NCI-H128 (cell line): ENCODE data around the gene ROBO2.

ENCODE experiments used
- DNase-seq: peaks from one replicate; lab custom pipeline; 2025; ENCODE audit not compliant: unreplicated experiment; lab: John Stamatoyannopoulos, UW

Gene ROBO2

DNA sequence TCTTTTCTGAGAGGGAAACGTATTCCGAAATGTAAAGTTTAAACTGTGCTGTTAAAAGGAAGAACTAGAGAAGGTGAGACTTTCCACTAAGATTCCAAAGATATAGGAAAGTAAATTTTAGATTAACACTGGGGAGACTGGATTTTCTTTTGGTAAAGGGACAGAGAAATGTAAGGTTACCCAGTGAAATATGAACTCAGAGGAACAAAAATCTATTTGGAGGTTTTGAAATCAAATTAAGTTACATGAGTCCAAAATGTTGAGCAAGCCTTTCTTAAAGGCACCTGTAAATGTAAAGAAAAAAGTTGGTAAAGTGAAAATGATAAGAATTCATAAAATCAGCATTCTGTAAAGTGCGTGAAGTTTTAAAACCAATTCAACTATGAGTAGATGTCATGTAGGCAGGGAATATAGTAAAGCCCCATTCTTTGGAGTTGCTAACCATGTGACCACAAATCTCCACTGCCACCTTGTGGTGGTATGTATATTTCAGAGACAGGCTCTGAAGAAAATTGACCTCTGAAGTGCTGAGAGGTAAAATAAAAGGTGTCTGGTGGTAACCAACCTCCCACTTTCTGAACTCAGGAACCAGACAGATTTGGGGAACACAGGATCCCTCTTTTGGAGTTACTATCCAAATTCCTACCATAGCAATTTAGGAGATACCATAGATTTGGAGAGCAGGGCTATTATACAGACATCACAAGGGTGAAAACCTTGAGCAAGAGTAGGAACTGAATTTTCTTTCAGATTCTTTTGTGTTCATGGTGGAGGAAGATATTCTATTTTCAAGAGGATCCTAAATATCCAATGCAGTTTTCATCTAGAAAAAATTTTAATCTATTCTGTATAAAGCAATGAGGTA is 215.3 kb downstream of the ROBO2 start:
- peak; percentile 35 for DNase-seq

GRCh38 chr3:77256584-77257503 is 216.9 kb downstream of the ROBO2 start:
- peak; percentile 52 for DNase-seq

DNA sequence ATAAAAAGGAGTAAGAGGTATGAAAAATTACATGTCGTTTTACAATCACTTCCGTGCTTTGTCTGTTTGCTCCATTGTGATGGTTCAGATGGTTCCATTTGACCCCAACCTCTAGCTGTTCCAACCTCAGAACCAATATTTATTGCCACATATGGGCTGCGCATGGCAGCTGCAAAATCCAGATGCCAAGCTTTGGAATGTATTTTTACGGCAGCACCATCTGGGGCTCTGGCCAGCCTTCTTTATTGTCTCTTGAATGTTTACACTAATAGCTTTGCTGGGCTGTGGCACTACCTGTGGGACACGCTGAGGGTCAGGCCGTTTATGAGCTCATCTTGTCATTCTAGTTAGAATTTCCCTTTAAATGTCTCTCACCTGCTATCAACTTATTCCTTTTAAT is 219.8 kb downstream of the ROBO2 start:
- DNase-seq, result no peak

GRCh38 chr3:77262361-77262760 is 222.5 kb downstream of the ROBO2 start:
- no peak for DNase-seq

DNA sequence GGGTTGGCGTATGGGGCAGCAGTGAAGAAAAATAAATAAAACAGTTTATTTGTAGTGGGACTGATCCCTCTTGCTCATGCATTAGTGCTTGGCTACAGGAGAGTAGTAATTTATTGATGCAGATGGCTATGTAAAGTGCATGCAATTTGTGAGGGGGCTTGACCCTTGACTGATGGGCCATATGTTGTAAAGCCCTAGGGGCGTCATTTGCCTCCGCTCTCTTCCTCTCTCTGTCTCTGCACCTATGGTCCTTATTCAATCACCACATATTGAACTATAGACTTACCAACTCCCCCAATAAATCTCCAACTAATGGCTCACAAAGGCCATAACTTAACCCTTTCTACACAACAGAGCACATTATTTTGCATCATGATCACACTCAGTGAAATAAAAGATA is 227.7 kb downstream of the ROBO2 start:
- no peak for DNase-seq

GRCh38 chr3:77271306-77271705 is 231.4 kb downstream of the ROBO2 start:
- no peak for DNase-seq

DNA sequence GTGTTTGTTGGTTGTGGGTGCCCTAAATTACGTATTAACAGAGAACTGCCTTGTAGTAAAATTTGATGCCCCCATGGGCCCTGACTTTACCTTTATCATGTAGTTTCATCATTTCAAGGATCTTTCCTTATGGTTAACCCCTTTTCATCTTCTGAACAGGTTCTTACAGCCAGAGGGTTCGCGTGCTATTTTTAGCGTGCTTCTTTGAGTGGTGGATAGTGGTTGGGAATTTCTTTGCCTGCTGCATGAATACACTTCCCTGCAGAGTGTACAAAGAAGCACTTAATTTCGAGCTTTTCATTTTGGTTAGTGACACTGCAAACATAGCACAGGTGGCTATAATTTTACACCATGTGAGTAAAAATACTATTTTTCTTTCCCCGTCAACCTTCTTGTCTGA is 231.8 kb downstream of the ROBO2 start:
- no peak for DNase-seq

DNA sequence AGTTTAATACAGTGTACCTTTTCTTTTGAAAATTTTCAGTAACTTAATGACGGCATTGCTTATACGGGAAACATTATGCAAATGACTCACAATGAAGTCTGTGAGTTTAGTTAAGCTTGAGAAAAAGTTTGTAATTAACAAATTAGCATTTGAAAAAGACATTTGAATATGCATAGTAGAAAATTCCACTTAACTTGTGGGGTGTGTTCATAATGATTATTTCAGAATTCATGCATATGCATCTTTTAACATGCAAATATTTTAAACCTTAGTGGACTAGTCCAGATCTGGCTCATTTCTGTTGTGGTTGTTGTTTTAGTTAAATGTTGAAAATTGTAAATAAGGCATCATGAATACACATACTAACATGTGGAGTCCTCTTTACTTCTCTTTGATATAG is 239.4 kb downstream of the ROBO2 start:
- no peak for DNase-seq

DNA sequence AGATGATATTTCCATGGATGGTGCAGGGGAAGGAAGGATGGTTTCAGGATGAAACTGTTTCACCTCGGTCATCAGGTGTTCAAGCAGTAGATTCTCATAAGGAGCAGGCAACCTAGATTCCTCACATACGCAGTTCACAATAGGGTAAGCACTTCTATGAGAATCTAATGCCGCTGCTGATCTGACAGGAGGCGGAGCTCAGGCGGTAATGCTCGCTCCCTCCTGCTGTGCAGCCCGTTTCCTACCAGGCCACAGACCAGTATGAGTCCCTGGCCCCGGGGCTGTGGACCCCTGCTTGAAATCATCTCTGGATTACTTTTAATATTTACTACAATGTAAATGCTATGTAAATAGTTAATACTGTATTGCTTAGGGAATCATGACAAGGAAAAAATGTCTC is 241.8 kb downstream of the ROBO2 start:
- no peak for DNase-seq

GRCh38 chr3:77283108-77283507 is 243.2 kb downstream of the ROBO2 start:
- DNase-seq, result no peak

DNA sequence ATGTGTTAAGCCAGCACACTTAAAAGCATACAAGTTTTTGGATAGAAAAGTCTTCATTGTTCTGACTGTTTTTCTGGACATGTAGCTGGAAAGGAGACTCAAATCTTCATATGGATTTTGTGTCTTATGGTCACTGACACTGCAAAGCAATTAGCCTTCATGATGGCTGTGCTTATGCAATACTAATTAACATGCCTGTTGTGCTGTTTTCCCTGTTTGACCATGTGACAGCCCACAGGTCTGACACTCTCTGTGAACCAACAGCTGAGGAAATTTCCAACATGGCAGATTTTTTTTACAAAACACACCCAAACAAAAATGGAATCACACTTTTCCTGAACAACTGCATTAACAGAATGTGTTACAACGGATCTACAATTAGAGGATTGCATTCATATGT is 248.4 kb downstream of the ROBO2 start:
- no peak for DNase-seq

DNA sequence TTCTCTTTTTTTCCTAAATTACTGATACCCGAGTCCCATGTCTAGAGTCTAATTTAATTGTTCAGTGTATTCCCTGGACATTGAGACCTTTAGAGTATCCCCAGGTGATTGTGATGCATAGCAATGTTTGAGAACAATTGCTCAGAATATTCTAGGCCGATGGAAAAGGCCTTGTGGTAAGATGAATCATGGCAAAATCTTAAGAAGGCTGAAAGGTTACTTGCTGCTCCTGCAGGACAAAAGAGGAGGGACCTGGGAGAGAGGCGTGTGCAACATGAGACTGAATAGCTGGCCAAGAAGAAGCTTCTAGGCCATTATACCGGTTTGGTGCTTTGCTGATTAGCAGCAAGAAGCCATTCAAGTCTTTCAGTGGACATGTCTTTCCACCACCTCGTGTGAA is 256.6 kb downstream of the ROBO2 start:
- DNase-seq, result no peak

DNA sequence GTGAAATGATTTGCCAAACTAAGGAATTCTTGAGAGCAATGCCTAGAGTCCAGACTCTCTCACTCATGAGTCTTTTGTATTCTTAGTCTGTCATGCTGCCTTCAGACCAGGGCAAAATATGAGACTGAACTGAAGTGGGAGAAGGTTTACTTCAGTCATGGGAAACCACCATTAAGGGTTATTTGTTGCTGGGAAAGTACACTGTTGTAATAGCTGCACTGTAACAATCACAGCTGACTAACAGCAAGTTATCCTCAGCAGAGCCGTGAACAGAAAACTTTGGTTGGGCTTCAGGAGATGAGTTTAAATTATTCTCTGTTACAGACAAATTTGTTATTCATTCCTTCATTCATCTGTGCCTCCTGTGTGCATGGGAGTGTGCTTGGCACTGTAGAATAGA is 258.5 kb downstream of the ROBO2 start:
- DNase-seq, result no peak

DNA sequence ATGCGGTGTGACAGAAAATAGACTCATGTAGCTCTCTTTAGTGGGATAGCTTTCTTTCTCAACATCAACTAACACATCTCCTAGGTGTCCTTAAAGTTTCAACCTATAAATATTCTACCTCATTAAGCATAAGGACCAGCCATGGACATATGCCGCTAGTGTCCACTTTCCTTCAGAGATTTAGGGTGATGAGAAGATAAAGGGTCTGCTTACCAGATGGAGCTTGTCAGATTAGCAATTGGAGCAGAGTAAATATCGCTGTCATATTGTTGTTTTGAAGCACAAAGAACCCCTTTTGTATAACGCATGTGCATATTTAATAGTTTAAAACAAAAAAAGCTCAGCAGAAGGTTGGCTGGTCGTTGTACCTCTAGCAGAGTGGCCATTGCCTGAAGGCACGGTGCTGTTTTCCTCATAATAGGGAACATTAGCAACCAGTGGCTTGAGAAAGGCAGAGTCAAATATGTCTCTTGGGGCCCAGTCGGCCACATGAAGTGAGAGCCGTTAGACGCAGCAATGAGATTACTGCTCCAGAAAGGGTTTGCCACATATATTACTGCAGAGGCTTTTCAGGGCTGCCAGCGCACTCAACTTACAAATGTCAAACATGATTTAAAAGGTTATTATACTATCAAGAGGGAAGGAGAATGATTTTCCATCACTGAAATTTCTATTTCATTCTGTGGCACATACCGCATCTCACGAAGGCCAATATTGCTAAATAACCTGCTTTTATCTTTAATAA is 264.2 kb downstream of the ROBO2 start:
- no peak for DNase-seq

DNA sequence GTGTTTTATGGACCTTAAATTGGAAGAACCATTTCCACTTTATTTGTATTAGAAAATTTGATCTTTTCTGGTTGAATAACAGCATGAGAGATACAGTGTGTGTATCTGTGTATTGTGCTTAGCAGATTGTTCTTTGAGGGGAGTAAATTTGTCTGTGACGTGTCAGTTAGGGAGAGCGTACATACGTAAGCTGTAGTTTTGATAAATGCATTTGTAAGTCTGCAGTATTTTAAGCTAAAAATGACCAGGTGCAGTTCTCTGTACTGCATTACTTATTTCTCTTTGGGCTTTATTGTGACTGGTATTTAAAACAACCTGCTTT is 264.8 kb downstream of the ROBO2 start:
- no peak for DNase-seq

- no peak for DNase-seq
These were observed 269.6 kb downstream of the ROBO2 start for GRCh38 chr3:77309460-77309859.

- no peak for DNase-seq
These were observed 273.9 kb downstream of the ROBO2 start for GRCh38 chr3:77313843-77314242.

GRCh38 chr3:77319711-77320110 is 279.8 kb downstream of the ROBO2 start:
- DNase-seq, result no peak

DNA sequence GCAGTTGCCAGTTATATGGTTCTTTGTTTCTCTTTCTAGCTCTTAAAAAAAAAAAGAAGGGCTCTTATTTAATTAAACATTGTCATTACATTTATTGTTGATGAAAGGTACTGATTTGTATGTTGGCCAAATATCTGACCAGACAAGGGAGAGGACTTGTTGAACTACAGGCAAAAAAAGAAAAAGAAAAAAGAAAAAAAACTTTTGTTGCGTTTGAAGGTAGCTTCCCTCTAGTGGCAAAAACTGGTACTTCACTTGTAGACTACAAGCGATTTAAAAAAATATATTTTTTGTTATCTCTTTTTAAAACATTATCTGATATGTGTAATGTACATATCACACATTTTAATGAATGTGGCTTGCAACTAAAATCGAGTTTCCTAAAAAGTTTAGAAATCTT is 280.6 kb downstream of the ROBO2 start:
- DNase-seq, result no peak

GRCh38 chr3:77321646-77322045 is 281.7 kb downstream of the ROBO2 start:
- no peak for DNase-seq

DNA sequence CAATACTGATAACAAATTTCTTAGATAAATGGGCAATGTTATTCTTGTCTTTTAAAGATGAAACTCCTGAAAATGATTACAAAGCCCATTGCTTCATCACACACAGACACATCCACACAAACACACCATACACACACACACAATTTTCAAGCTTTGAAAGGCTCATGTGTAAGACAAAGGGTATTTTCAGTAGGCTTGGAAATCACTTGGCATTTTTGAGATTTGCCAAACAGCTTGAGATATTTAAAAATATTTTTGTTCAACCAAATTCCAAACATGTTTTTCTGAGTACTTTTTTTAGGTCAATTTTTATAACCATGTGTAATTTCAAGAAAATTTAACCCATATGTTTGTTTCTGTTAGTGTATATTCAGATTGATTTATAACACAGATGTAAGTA is 283.7 kb downstream of the ROBO2 start:
- DNase-seq, result no peak

DNA sequence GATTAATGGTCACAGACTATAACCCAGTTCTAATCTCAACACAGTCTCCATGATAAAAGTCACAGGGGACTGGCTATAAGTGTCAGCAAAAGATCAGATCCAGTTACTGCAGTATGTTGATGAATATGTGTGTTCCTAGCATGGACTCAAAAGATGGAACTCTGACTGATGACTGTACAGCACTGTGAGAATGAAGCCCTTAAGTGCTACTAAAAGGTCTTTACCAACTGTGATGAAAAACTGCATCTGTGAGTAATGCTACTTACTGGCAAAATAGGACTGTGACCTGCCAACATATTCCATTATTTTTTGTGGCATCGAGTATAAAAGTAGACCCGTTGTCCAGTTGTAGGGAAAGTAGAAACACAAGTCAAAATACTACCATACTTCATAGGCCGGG is 284.2 kb downstream of the ROBO2 start:
- no peak for DNase-seq
